GM21737 (cell line): ENCODE results near the gene TGM4.
A peak's percentile ranks its signal among the peaks of the same experiment; 100 is the strongest.
"Not testable (repeated sequence)": the region's sequence is repeated elsewhere in the genome, so short reads cannot be mapped to it uniquely, and the experiment has no call there.

ENCODE experiments used
- ATAC-seq: cut with Tn5 transposase; IDR thresholded peaks from one replicate; pipeline ENCODE4 v1.9.1; 2021; ENCODE audit warnings: mild to moderate bottlenecking, moderate library complexity; ENCODE audit not compliant: unreplicated experiment

The TGM4 gene

GRCh38 chr3:44874308-44874707, at the start of gene TGM4:
TGM4 (plus strand) TSS chr3:44874608; CDS start chr3:44874679, 71 bp downstream.
- no peak for ATAC-seq

GRCh38 chr3:44825264-44825925, 49.0 kb upstream of the TGM4 start:
- no peak for ATAC-seq

- no peak for ATAC-seq
Measured at GRCh38 chr3:44827196-44827595, 47.2 kb upstream of the TGM4 start.

GRCh38 chr3:44831232-44831631, 43.2 kb upstream of the TGM4 start:
- no peak for ATAC-seq

GRCh38 chr3:44832032-44832431, 42.4 kb upstream of the TGM4 start:
- ATAC-seq: no peak

GRCh38 chr3:44832965-44833364, 41.4 kb upstream of the TGM4 start:
- ATAC-seq: no peak

- ATAC-seq: no peak
Measured at GRCh38 chr3:44833394-44833793, 41.0 kb upstream of the TGM4 start.

GRCh38 chr3:44835684-44836083, 38.7 kb upstream of the TGM4 start:
- no peak for ATAC-seq

- ATAC-seq: no peak
Measured at GRCh38 chr3:44842376-44842775, 32.0 kb upstream of the TGM4 start.

GRCh38 chr3:44845528-44846520, 28.6 kb upstream of the TGM4 start:
- no peak for ATAC-seq

- ATAC-seq: no peak
Measured at GRCh38 chr3:44848634-44849033, 25.8 kb upstream of the TGM4 start.

GRCh38 chr3:44856663-44857062, 17.7 kb upstream of the TGM4 start:
- not testable (repeated sequence) for ATAC-seq

GRCh38 chr3:44860117-44860516, 14.3 kb upstream of the TGM4 start:
- no peak for ATAC-seq

- peak; percentile 95 for ATAC-seq
Measured at GRCh38 chr3:44861412-44862225, 12.8 kb upstream of the TGM4 start, which contains the start of gene TMEM42. TMEM42 (plus strand) TSS chr3:44861912; CDS start chr3:44861925, 13 bp downstream.

- peak; percentile 25 for ATAC-seq
Measured at GRCh38 chr3:44862226-44862637, 12.2 kb upstream of the TGM4 start.

- no peak for ATAC-seq
Measured at GRCh38 chr3:44865272-44866035, 9.0 kb upstream of the TGM4 start.

GRCh38 chr3:44867421-44868111, 6.8 kb upstream of the TGM4 start:
- ATAC-seq: no peak

- ATAC-seq: no peak
Measured at GRCh38 chr3:44870375-44871061, 3.9 kb upstream of the TGM4 start.

- no peak for ATAC-seq
Measured at GRCh38 chr3:44875596-44875995, 1.2 kb downstream of the TGM4 start.
